OCI-LY1 (cell line): Measurements from ENCODE around the gene DYRK1B.

Source experiments
- H2AFZ ChIP-seq: fragments of 200-600 bp; sonication (generic), shearing (Covaris generic); 2 replicates; pipeline ENCODE4 v1.6.0; 2014; ENCODE audit warnings: antibody characterized with exemption, mild to moderate bottlenecking, low read length
- H3F3A ChIP-seq: fragments of 200-600 bp; sonication (generic), shearing (Covaris generic); 2 replicates; pipeline ENCODE4 v1.6.0; 2014; ENCODE audit warnings: mild to moderate bottlenecking, antibody characterized with exemption, low read length, moderate library complexity; ENCODE audit not compliant: insufficient read depth
- H3K27ac ChIP-seq: fragments of 200-600 bp; sonication (generic); 2 replicates; pipeline ENCODE4 v1.5.1; 2014; ENCODE audit warnings: low read length, mixed run types, mild to moderate bottlenecking, low read depth; ENCODE audit not compliant: poor library complexity, severe bottlenecking
- H3K27me3 ChIP-seq: fragments of 200-600 bp; sonication (generic); 2 replicates; pipeline ENCODE4 v1.6.0; 2014; ENCODE audit warnings: antibody characterized with exemption, mild to moderate bottlenecking, low read length, moderate library complexity; ENCODE audit not compliant: insufficient read depth
- H3K36me3 ChIP-seq: fragments of 200-600 bp; sonication (generic); 2 replicates; pipeline ENCODE4 v1.6.1; 2014; ENCODE audit warnings: mild to moderate bottlenecking, antibody characterized with exemption, low read length, moderate library complexity, mixed read lengths; ENCODE audit not compliant: insufficient read depth
- H3K4me1 ChIP-seq: fragments of 200-600 bp; sonication (generic); 2 replicates; pipeline ENCODE4 v1.5.1; 2014; ENCODE audit warnings: mild to moderate bottlenecking, low read length, moderate library complexity; ENCODE audit not compliant: insufficient read depth, severe bottlenecking
- H3K4me2 ChIP-seq: fragments of 200-600 bp; sonication (generic), shearing (Covaris generic); 2 replicates; pipeline ENCODE4 v1.6.1; 2014; ENCODE audit warnings: low read length
- H3K4me3 ChIP-seq: fragments of 200-600 bp; sonication (generic); 2 replicates; pipeline ENCODE4 v1.5.1; 2014; ENCODE audit warnings: low read length, low read depth, mild to moderate bottlenecking, mixed read lengths; ENCODE audit not compliant: poor library complexity, severe bottlenecking
- H3K79me2 ChIP-seq: fragments of 200-600 bp; shearing (Covaris generic); 2 replicates; pipeline ENCODE4 v1.6.1; 2016; ENCODE audit warnings: mixed run types, low read length, mixed read lengths; ENCODE audit not compliant: insufficient read depth
- H3K9ac ChIP-seq: fragments of 200-600 bp; sonication (generic), shearing (Covaris generic); 2 replicates; pipeline ENCODE4 v1.6.1; 2014; ENCODE audit warnings: mild to moderate bottlenecking, low read length, mixed read lengths
- H3K9me2 ChIP-seq: fragments of 200-600 bp; sonication (generic), shearing (Covaris generic); 2 replicates; pipeline ENCODE4 v1.6.1; 2014; ENCODE audit warnings: low read depth, mild to moderate bottlenecking, low read length, mixed read lengths
- H3K9me3 ChIP-seq: fragments of 200-600 bp; shearing (Covaris generic); 2 replicates; pipeline ENCODE4 v1.6.1; 2014; ENCODE audit warnings: low read length, mixed read lengths
- H4K20me1 ChIP-seq: fragments of 200-600 bp; sonication (generic), shearing (Covaris generic); 2 replicates; pipeline ENCODE4 v1.6.0; 2016; ENCODE audit warnings: mild to moderate bottlenecking, low read length; ENCODE audit not compliant: insufficient read depth
- EZH2 ChIP-seq: fragments of 200-600 bp; sonication (generic), shearing (Covaris generic); IDR thresholded peaks from 2 replicates; pipeline ENCODE4 v1.8.0; 2017; ENCODE audit warnings: borderline replicate concordance, mixed run types, mild to moderate bottlenecking, antibody characterized with exemption, low read length, moderate library complexity, mixed read lengths
- TF ChIP-seq, protein P1 (sequence below): fragments of 200-600 bp; sonication (generic), shearing (Covaris generic); IDR thresholded peaks from 2 replicates; pipeline ENCODE4 v1.5.1; 2017; ENCODE audit warnings: mild to moderate bottlenecking, antibody characterized with exemption, low read length, moderate library complexity, mixed read lengths

Gene DYRK1B

GRCh38 chr19:39867133-39867532 is 33.2 kb upstream of the DYRK1B start:
- Histone ChIP-seq H3K79me2 (no peaks in the 10 kb centered on the region), H2AFZ (no peak overlapping the region), H4K20me1 (no peaks in the 10 kb centered on the region), H3K4me2 (no peak overlapping the region), H3F3A (no peaks in the 10 kb centered on the region), H3K9me3 (no peaks in the 10 kb centered on the region), H3K9me2 (no peaks in the 10 kb centered on the region), H3K4me3 (no peak overlapping the region), H3K27ac (no peak overlapping the region), H3K36me3 (peaks cover 72% of the 10 kb centered on the region; the same call in 1 of the 2 replicates), H3K9ac (no peak overlapping the region), H3K4me1 (no peaks in the 10 kb centered on the region), H3K27me3 (no peaks in the 10 kb centered on the region)
- TF ChIP-seq, protein P1, sequence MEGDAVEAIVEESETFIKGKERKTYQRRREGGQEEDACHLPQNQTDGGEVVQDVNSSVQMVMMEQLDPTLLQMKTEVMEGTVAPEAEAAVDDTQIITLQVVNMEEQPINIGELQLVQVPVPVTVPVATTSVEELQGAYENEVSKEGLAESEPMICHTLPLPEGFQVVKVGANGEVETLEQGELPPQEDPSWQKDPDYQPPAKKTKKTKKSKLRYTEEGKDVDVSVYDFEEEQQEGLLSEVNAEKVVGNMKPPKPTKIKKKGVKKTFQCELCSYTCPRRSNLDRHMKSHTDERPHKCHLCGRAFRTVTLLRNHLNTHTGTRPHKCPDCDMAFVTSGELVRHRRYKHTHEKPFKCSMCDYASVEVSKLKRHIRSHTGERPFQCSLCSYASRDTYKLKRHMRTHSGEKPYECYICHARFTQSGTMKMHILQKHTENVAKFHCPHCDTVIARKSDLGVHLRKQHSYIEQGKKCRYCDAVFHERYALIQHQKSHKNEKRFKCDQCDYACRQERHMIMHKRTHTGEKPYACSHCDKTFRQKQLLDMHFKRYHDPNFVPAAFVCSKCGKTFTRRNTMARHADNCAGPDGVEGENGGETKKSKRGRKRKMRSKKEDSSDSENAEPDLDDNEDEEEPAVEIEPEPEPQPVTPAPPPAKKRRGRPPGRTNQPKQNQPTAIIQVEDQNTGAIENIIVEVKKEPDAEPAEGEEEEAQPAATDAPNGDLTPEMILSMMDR, result no peak
- no peak for TF ChIP-seq EZH2

DNA sequence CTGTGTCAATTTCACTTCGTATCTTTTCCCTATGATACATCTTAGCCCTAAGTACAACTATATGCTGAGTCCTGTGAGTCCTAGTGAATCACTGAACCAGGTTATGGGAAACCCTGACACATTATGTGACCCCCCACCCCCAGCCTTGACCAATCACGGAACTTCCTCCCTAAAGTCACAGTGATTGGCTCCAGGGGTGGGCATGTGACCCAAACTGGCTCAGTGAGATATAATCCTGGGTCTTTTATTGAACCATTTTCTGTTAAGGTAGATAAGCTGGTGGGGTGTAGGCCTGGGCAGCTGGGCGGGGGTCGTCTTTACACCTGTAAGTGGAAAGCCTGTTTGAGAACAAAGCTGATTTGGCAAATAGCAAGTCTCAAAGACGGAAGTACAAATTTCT is 32.0 kb upstream of the DYRK1B start:
- Histone ChIP-seq H3K4me3 (no peak overlapping the region), H3K9ac (no peak overlapping the region), H3K4me1 (no peaks in the 10 kb centered on the region), H2AFZ (no peak overlapping the region), H3K9me2 (no peaks in the 10 kb centered on the region), H4K20me1 (no peaks in the 10 kb centered on the region), H3K27ac (no peak overlapping the region), H3K9me3 (no peaks in the 10 kb centered on the region), H3F3A (no peaks in the 10 kb centered on the region), H3K4me2 (no peak overlapping the region), H3K36me3 (peaks cover 64% of the 10 kb centered on the region; the same call in 1 of the 2 replicates), H3K27me3 (no peaks in the 10 kb centered on the region), H3K79me2 (no peaks in the 10 kb centered on the region)
- TF ChIP-seq, protein P1, result no peak
- TF ChIP-seq EZH2, result no peak

- peaks cover 60% of the 10 kb centered on the region; the same call in 1 of the 2 replicates for H3K36me3 ChIP-seq
- no peaks in the 10 kb centered on the region for H3K79me2 ChIP-seq
- H3K4me1 ChIP-seq, result no peaks in the 10 kb centered on the region
- H3K9me3 ChIP-seq, result no peaks in the 10 kb centered on the region
- no peaks in the 10 kb centered on the region for H3K9me2 ChIP-seq
- no peak for TF ChIP-seq EZH2
- TF ChIP-seq, protein P1, result no peak
- no peak overlapping the region for H2AFZ ChIP-seq
- no peaks in the 10 kb centered on the region for H3K27me3 ChIP-seq
- H3K9ac ChIP-seq, result no peak overlapping the region
- no peak overlapping the region for H3K27ac ChIP-seq
- no peak overlapping the region for H3K4me3 ChIP-seq
- no peak overlapping the region for H3K4me2 ChIP-seq
- H3F3A ChIP-seq, result no peaks in the 10 kb centered on the region
- H4K20me1 ChIP-seq, result no peaks in the 10 kb centered on the region
Observed at GRCh38 chr19:39865186-39865585, 31.2 kb upstream of the DYRK1B start.
